CD4-positive, alpha-beta T cell treated with Interleukin-2 at 100 ng/mL for 4 hours (primary cell): ENCODE data around the gene ENPP5.

Experiments
- DNase-seq: peaks from one replicate; pipeline ENCODE4 v3.0.0-alpha.2; 2020; ENCODE audit warnings: low spot score

Gene ENPP5, protein sequence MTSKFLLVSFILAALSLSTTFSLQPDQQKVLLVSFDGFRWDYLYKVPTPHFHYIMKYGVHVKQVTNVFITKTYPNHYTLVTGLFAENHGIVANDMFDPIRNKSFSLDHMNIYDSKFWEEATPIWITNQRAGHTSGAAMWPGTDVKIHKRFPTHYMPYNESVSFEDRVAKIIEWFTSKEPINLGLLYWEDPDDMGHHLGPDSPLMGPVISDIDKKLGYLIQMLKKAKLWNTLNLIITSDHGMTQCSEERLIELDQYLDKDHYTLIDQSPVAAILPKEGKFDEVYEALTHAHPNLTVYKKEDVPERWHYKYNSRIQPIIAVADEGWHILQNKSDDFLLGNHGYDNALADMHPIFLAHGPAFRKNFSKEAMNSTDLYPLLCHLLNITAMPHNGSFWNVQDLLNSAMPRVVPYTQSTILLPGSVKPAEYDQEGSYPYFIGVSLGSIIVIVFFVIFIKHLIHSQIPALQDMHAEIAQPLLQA

DNA sequence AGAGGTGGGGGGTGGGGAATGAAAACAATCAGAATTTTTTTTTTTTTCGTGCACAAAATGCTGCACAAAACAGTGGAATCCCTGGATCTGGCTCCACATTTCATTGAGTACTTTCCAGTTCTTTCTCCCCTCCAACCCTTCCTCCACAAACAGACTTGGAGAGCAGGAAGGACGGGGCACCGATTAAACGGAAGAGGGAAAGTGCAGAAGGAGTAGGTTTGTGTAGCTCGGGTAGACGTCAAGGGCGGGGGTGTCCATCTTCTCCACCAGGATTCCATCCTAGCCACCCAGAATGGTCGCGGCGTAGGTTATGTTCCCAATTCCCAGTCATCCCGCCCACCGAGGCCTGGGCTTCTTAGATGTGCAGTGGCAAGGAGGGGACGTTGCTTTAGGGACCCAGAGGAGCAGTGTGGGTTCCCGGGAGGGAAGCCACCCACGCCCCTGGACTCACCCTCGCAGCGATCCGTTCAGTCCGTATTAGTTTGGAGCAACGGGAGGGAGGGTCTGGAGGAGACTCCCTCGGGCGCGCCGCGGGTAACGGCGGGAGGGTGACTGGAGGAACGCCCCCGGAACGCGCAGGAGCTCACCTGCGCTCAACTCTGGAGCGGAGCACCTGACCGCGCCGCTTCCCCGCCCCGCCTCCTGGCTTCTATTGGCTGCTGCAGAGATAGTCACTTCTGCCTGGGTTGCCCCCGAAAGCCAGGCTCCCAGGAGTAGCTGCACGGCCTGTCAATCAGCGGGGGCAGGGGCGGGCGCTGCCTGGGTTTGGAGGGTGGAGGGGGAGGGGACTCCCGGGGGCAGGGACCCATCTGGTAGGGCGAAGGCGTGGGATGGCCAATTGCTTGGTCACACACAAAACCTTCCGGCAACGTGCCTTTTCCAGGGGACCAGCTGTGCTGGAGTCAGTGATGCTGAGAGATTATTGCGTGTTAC, at the start of gene ENPP5:
Gene ENPP5, minus strand, starts transcription at position 624 of the 933 bp plus-strand sequence. CDS start 2,718 bp downstream, outside the sequence.
- peak; percentile 64 for DNase-seq

DNA sequence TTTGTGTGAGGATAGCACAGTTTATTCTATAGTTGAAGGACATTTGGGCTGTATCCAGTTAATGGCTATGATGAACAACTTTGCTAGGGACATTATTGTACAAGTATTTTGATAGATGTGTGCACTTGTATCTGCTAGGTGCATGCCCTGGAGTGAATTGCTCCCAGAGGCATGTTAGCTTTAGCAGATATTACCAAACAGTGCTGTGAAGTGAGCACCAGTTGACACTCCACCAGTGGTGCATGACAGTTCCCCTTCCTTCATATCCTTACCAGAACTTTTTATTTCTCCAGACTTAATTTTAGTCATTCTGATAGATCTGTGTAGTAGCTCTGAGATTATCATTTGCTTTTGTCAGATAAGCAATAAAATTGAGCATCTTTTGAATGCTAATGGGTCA, 48.9 kb upstream of the ENPP5 start:
- no peak for DNase-seq

DNA sequence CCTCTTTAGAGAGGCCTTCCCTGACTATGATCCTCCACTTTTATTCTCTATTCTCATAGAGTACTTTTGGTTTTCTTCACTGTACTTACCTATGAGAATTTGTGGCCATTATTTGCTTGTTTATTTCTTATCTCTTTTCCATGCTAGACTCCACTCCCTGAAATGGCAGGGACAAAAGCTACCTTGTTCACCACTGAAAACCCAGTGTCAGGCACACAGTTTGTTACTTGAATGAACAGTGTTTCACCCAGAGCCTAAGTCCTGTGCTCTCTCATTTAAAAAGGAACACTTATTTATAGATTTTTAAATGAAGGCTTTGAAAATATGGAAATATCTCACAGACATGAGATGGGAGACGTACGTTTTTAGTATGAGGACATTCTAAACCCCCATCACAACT, 47.7 kb upstream of the ENPP5 start:
- DNase-seq: no peak

DNA sequence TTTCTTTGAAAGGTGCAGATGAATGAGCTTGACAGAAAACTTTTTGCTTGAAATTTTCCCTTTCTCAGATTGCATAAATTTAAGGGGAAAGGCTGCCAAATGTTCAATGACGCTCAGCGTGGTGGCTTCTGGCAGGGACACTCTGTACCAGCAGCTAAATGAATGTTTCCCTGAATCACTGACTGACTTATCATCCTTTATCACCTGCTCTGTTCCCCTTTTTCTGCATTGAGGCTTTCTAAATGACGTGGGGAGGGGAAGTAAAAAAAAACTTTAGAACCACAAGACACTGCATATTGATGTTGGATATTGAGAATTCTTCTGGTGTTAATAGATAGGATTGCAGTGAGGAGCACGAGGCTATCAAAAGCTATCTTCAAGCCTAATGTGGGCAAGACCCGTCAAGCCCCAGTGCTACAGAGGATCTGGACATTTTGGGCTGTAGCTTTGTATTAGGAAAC, 46.9 kb upstream of the ENPP5 start:
- DNase-seq: no peak

DNA sequence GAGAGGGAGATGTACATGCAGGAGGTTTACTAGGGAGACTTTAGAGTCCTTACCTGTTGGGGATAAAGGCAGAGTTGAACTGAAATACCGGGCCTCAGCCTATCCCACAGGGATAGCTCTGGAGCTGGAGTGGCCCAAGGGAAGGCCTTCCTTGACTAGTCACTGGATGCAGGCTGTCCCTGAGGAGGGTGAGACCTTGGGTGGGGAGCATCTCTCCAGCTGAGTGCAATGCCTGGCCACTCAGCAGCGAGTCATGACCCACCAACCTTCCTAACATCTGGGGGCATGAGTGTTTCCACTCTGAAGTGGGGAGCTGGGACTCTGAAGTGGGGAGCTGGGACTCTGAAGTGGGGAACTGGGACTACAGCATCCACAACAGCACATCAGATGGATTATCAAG, 46.1 kb upstream of the ENPP5 start:
- DNase-seq: no peak

DNA sequence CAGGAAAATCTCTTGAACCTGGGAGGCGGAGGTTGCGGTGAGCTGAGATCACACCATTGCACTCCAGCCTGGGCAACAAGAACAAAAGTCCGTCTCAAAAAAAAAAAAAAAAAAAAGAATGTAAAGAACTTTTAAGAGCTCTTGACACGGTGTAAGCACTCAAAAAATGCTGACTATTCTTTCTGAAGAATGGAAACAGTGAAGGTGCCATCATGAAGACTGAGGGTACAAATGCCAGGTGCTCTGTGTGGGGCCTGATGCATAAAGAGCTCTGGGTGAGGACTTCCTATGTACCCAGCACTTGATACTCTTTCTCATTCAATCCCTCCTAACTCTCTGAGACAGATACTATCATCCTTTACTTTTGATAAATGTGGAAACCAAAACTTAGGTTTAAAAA, 45.0 kb upstream of the ENPP5 start:
- DNase-seq: no peak

DNA sequence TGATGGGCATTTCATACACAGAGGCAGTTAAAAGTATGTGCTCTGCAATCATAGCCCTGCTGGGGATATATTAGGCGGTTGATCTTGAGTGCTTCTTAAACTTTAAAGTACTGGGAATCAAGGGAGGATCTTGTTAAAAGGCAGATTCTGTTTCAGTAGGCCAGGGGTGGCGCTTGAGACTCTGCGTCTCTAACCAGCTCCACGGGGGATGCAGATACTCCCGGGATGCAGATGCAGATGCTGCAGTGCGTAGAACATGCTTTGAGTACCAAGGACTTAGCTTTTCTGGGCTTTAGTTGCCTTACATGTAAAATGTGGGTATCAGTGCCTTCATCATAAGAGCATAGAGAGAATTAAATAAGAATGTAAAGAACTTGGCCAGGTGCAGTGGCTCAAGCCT, 44.4 kb upstream of the ENPP5 start:
- DNase-seq: no peak

DNA sequence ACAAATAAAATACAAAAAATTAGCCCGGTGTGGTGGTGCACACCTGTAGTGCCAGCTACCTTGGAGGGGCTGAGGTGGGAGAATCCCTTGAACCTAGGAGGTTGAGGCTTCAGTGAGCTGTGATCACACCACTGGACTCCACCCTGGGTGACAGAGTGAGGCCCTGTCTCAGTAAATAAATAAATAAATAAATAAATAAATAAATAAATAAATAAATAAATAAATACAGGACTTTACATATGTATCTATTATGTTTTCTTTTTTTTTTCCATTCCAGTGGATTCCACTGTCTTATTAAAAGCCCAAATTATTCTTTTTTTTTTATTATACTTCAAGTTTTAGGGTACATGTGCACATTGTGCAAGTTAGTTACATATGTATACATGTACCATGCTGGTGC, 41.1 kb upstream of the ENPP5 start:
- DNase-seq: no peak

DNA sequence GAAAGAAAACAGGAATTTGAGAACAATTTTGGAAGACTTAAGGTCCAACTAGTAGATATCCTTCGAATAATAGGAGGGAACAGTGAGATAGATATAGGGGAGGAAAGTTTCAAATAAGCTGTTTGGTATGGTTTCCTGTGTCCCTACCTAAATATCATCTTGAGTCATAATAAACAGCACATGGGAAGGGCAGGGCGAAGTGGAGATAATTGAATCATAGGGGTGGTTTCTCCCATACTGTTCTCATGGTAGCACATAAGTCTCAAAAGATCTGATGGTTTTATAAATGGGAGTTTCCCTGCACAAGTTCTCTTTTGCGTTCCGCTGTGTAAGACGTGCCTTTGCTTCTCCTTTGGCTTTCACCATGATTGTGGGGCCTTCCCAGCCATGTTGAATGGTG, 39.5 kb upstream of the ENPP5 start:
- DNase-seq: no peak

DNA sequence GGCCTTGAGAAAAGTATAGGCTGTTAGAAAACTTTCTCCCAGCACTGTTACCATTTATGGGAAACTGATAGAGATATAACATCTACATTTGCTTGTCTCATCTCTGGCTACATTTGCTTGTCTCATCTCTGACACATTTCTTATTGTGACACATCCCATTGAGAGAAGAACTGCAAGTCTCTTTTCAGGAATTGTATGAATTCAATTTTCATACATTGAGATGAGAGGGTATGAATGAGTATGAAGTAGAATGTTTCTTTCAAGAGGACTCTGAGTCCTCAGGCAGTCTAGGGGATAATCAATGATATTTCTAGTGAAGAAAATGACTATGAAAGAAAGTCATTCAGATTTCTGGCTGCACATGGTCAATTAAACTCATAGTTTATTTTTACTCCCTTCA, 37.5 kb upstream of the ENPP5 start:
- no peak for DNase-seq

DNA sequence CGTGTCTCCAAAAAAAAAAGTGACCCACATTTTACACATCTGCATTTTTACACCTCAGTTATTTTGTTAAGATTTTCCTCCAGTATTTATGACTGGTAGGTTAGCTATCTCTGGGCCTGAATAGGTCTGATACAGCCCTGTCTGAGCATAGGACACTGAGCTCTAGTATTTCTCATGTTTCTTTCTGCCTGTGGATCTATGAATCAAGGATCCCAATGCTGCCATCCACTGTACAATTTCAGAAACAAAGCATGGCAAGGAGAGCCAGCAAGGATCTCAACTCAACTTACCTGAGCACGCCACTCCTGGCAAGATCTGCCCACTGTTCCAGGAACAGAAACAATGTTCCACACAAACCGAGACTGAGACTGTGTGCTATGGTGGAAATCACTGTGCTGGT, 36.4 kb upstream of the ENPP5 start:
- no peak for DNase-seq

DNA sequence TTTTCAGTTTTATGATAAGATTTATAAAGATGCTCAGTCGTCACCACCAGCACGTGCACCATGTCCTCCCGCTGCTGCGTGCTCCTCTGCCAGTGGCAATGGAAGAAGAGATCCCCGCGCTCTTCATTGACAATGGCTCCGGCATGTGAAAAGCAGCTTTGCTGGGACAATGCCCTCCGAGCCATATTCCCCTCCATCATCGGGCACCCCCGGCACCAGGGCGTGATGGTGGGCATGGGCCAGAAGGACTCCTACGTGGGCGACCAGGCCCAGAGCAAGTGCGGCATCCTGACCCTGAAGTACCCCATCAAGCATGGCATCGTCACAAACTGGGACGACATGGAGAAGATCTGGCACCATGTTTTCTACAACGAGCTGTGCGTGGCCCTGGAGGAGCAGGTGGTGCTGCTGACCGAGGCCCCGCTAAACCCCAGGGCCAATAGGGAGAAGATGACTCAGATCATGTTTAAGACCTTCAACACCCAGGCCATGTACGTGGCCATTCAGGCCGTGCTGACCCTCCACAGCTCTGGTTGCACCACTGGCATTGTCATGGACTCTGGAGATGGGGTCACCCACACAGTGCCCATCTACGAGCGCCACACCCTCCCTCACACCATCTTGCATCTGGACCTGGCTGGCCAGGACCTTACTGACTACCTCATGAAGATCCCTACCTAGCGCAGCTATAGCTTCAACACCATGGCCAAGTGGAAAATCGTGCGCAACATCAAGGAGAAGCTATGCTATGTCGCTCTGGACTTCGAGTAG, 34.3 kb upstream of the ENPP5 start:
- DNase-seq: no peak

DNA sequence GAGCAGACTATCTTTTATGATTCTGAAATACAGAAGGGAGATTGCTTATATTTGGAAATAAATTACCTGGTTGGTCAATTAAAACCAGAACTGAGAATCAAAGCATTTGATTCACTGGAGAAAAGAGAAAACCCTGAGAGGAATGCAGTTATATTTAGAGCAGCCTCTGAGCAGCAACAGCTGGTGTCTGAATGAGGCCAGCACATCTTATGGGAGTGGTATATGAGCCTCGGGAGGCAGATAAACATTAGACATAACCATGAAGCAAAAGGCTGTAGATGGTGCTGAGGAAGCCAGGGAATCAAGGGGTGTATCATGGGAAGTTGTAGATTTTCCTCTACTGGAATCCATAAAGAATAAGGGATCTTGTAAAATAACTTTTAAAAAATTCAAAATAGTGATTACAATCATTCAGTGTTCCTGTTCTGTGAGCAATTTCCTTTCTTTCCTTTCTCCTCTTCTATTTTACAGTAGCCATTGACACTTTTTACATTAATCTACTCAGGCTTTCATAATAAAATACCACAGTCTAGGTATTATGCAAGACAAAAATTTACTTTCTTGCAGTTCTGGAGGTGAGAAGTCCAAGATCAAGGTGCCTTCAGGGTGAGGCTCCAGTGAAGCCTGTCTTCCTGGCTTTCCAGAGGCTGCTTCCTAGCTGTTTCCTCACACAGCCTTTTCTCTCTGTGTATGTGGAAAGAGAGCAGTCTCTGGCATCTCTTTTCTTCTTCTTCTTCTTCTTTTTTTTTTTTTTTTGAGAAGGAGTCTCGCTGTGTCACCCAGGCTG, 32.8 kb upstream of the ENPP5 start:
- DNase-seq: no peak

DNA sequence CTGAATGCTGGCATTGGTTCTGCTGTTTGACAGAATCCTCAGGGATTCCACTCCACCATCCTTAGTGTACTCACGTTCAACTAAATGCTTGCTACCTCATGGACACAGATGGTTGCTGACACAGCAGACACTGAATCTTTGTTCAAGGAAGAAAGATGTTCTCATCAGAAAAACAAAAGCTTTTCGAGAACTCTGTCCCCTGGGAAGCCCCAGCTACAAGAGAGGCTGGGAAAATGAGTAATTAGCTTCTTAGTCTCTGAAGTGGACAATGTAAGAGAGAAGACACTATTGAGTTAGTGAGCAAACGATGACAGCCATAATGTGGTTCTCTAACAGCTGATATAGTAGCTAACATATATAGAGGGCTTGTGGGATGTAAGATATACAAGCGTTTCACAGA, 30.9 kb upstream of the ENPP5 start:
- no peak for DNase-seq

DNA sequence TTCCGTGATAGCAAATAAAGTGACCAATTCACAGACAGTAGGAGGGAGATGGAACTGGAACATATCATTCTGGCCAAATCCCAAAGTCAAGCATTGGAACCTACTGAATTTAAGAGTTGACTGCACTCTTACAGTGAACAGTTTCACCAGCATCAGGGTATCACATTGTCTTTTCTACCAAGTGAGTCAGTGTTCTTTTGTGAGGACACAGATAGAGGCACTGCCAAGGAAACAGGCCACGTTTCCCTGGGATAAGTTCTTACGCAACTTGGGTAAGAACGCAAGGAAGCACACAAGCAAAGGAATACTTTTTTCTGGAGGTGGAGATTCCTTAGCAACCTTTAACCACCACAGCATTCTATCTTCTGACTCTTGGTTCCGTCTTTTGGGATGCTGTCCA, 28.6 kb upstream of the ENPP5 start:
- no peak for DNase-seq

DNA sequence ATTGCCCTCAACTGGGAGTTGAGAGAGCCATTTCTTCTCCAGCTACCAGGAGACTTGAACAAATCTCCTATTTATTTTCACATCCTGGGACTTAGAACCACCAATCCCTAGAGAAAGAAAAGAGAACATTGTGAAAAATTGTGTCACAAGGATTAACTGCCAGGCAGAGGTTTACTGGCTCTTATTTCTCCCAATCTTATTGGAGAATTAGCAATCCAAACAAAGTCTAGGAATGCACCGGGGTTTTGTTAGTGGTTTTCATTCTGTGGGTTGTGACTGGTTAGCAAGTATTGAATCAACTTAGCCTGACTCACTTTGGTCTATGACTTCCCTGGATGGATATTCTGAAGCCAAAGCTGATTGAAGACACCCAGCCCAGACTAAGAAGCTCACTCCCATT, 21.2 kb upstream of the ENPP5 start:
- no peak for DNase-seq

DNA sequence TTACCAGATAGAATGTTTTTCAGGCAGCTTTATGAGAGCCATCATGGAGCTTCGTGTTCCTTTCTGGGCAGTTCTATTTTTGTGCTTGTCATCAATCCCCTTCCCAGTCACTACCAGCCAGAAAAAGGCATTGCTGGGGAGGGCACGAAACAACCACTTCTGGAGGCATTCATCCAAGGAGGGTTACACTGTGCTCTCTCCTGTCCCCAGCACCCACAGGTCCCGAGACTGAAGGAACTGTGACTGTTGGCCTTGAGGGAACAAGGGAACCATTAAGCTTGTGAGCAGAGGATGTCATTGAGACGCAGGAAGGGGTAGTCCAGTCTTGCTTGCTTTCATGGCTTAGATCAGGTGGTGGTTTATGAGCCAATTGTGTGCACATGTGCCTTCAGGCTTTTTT, 20.1 kb upstream of the ENPP5 start:
- DNase-seq: no peak

DNA sequence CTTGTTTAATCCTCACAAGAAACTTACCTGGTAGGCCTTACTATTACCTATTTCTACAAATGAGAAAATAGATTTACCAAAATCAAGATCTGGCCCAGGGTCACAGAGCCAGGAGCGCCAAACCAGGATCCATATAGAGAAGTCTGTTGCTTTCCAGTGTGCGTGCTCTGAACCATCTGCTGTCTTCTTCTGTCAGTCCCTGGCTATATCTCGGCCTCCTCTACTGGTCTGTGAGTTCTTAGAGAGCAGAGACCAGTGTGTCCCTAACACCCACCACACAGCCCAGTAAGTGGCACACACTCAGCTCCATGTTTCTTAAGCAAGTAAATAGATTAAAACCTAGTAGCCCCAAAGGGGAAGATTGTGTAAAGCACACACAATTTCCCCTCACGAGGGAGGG, 18.9 kb upstream of the ENPP5 start:
- no peak for DNase-seq

DNA sequence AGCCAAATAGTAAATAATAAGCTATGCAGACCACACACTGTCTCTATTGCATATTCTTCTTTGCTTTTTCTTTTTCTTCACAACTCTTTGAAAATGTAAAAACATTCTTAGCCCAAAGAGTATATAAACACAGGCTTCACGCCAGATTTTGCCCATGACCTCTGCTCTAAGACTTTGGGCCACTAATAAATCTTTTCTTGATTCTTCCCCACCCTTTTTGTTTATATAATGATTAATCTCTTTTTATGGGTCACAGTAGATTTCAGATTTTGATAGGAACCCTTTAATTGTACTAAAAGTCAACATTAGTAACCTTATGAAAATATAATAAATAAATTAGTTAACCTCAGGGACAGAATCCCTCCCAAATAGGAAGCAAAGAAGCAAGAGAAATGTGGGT, 15.8 kb upstream of the ENPP5 start:
- no peak for DNase-seq

DNA sequence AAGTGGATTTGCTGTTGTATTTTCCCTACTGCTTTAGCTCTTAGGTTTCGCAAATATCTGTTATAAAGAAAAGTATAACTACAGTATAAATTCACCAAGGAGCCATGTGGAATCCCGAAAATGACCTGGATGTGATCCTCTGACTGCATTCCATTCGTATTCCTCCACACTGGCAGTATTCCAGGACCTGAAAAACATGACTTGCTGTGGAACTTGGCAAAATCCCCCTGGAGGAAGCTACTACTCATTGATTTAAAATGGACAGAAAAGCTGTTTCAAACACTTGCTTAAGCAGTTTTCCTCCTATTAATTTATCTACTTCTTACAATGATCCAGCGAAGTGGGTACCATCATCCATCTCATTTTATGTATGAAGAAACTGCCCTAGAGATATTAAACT, 13.3 kb upstream of the ENPP5 start:
- no peak for DNase-seq

DNA sequence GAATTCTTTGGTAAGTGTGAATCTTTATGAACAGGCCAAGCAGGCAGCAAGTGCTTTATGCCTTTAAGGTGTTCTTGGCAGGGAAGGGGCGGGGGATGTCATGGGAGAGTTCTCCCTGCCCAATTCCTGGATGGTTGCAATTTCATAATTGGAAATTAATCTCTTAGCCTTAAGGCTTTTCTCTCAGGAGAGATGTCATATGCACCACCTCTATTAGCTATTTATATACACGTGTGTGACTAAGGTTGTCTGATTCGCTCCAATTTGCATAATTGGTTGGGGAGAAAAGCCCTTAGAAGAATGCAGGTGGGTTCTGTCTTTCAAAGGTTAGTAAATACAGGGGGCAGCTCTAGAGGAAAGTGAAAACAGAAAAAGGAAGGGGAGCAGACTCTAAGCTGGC, 5.2 kb upstream of the ENPP5 start:
- no peak for DNase-seq
